GM20000 (cell line): Measurements from ENCODE around the gene SLC9A1.
A peak's percentile ranks its signal among the peaks of the same experiment; 100 is the strongest.

Experiments
- DNase-seq: peaks from one replicate; pipeline ENCODE4 v3.0.0; 2012; ENCODE audit warnings: low spot score
- TF ChIP-seq, protein P1 (sequence below): IDR thresholded peaks from 2 replicates; pipeline ENCODE4 v1.5.1; 2012; ENCODE audit warnings: mild to moderate bottlenecking, control low read depth; ENCODE audit errors: extremely low read depth, missing control alignments

Gene SLC9A1

GRCh38 chr1:27098431-27099134 is 56.3 kb downstream of the SLC9A1 start:
- no peak for DNase-seq

DNA sequence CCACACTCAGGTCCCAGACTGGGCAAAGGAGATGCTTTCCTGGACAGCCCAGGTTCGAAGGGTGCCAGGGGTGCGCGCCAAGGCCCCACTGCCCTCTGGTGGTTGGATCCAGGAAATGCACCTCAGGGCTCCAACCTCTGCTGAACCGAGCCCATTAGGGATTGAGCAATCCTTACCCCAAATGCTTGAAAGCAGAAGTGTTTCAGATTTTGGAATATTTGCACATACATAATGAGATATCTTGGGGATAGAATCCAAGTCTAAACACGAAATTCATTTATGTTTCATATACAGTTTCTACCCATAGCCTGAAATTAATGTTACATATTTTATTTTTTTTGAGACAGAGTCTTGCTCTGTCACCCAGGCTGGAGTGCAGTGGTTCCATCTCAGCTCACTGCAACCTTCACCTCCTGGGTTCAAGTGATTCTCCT is 57.4 kb downstream of the SLC9A1 start:
- TF ChIP-seq, protein P1, sequence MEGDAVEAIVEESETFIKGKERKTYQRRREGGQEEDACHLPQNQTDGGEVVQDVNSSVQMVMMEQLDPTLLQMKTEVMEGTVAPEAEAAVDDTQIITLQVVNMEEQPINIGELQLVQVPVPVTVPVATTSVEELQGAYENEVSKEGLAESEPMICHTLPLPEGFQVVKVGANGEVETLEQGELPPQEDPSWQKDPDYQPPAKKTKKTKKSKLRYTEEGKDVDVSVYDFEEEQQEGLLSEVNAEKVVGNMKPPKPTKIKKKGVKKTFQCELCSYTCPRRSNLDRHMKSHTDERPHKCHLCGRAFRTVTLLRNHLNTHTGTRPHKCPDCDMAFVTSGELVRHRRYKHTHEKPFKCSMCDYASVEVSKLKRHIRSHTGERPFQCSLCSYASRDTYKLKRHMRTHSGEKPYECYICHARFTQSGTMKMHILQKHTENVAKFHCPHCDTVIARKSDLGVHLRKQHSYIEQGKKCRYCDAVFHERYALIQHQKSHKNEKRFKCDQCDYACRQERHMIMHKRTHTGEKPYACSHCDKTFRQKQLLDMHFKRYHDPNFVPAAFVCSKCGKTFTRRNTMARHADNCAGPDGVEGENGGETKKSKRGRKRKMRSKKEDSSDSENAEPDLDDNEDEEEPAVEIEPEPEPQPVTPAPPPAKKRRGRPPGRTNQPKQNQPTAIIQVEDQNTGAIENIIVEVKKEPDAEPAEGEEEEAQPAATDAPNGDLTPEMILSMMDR: peak; percentile 75
- peak; percentile 83 for DNase-seq

More at GRCh38 chr1:27098431-27099134, 56.3 kb downstream of the SLC9A1 start:
- TF ChIP-seq, protein P1: no peak

DNA sequence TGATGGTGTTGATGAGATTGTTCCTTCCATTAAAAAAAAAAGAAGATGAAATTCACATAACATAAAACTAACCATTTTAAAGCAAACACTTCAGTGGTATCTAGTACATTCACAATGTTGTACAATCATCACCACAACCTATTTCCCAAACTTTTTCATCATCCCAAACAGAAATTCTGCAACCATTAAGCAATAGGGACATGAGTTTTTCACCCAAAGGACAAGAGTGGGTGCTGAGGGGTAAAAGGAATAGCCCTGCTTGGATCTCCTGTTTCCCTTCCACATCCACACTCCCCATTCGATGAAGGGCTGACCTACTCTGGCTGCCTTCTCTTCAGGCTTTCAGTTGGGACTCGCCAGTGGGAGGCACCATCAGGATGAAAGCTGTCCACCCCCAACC is 59.3 kb downstream of the SLC9A1 start:
- TF ChIP-seq, protein P1: no peak
- no peak for DNase-seq

DNA sequence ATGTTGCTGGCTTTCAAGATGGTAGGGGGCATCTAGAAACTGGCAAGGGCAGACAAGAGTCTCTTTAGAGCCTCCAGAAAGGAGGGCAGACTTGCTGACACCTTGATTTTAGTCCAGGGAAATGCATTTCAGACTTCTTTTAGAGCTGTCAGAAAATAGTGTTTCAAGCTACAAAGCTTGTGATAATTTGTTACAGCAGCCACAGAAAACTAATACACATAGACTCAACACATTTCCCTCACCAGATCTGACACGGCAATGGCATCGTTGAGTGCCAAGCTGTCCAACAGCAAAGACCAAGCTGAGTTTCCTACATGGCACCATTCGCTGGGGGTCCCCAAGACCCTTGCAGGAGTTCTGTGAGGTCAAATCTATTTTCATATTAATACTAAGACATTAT is 62.0 kb downstream of the SLC9A1 start:
- DNase-seq: no peak
- TF ChIP-seq, protein P1: no peak

DNA sequence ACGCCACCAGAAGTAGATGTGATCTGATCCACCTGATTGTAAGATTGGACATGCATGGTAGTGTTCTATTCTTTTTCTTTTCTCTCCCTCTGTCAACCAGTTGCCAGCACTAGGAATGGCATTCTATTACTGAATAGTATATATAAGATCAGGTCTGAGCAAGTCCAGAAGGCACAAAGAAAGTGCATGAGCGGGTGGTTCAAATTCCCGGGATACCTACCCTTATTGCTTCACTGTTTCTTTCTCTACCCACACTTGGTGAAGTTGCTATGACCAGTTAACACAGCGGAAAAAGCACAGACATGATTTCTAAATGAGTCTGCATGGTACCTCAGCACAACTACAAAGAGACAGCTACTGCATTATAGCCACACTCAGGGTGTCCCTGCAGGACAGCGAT is 64.0 kb downstream of the SLC9A1 start:
- no peak for DNase-seq
- TF ChIP-seq, protein P1: no peak

DNA sequence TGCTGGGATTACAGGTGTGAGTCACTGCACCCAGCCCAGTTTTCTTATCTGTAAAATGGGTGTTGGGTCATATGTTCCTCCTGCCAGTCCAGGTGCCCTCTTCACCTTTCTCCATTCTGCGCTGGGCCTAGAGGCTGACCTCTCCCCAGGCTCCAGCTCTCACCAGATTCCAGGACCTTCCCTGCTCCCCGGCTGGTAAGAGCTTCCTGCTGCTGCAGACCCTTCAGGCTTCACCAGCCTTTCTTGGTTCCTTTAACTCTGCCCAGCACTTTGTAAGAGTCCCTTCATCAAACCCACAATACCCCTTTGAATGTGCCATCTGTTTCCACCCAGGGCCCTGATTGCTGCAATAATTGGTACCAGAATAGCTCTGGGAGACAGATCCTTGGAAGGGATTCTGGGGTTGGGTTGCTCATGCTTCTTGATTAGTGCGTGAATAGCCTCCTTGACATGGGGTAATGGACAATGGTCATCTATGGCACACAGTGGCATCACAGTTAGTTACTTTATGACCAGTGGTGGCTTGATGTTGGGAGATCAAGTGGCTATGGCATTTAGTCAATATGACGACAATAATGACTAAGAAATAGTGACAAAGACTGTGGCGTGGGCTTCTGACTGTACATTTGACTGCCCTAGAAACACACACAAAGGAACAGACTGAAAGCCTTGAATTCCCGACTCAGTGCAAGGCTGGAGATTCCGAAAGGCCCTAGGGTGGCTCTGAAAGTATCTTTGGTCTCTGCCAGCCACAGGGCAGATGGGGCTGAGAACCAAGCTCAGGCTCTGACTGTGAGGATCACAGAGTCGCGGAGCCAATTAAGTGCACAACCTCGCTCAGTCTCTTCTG is 67.3 kb downstream of the SLC9A1 start:
- no peak for DNase-seq
- TF ChIP-seq, protein P1: no peak

GRCh38 chr1:27086628-27087027 is 68.3 kb downstream of the SLC9A1 start:
- TF ChIP-seq, protein P1: no peak
- DNase-seq: no peak
